ENCODE results near the gene IQCN. TPM values are rescaled to one million over a fixed set of nuclear protein-coding genes. Genes with fewer than 3 reads are reported as not detected.
A peak's percentile ranks its signal among the peaks of the same experiment; 100 is the strongest.

IQCN gene
- total and polyA plus RNA-seq, 2 experiments from 2014 or later = 0.35 TPM; not detected in 1

- Histone ChIP-seq H4K20me1 (replicated peaks; ENCODE audit: insufficient read depth) (peaks cover 13% of the 10 kb centered on the region), H3K4me3 (peak within 1 kb of the TSS; percentile 75), H2AFZ (no peak within 1 kb of the TSS), H3K79me2 (replicated peaks; ENCODE audit: insufficient read depth) (peaks cover 33% of the 10 kb centered on the region), H3K4me2 (peak within 1 kb of the TSS; percentile 87), H3K27me3 (ENCODE audit: insufficient read depth) (peaks cover 3% of the 10 kb centered on the region), H3K27ac (ENCODE audit: low read depth) (peak within 1 kb of the TSS; percentile 100), H3K36me3 (ENCODE audit: insufficient read depth) (peaks cover 5% of the 10 kb centered on the region; the same call in 1 of the 2 replicates), H3K9me2 (ENCODE audit: insufficient read depth) (no peaks in the 10 kb centered on the region), H3F3A (replicated peaks; ENCODE audit: low read depth) (peaks cover 24% of the 10 kb centered on the region), H3K4me1 (ENCODE audit: insufficient read depth) (peaks cover 29% of the 10 kb centered on the region)
- ATAC-seq (peak; percentile 43), DNase-seq (ENCODE audit: low spot score) (peak; percentile 97)
- Mint-ChIP-seq H3K36me3 (ENCODE audit: low read depth) (peaks cover 27% of the 10 kb centered on the region), H3K27me3 (ENCODE audit: insufficient read depth, low read depth, poor library complexity) (peaks cover 27% of the 10 kb centered on the region), H3K9me3 (no peaks in the 10 kb centered on the region), H3K27ac (peak within 1 kb of the TSS; percentile 98), H3K4me1 (peaks cover 19% of the 10 kb centered on the region; the same call in 2 of the 3 replicates), H3K4me3 (peak within 1 kb of the TSS; percentile 92)
- TF ChIP-seq STAT1 (IDR thresholded peaks at IDR 0.05; ENCODE audit: unreplicated experiment) = no peak
- no peak for TF ChIP-seq JUNB (IDR thresholded peaks at IDR 0.05; ENCODE audit: unreplicated experiment)
- peak; percentile 78 for TF ChIP-seq POLR2AphosphoS5 (IDR thresholded peaks at IDR 0.05; ENCODE audit: low read depth)
- TF ChIP-seq CTCF (conservative IDR thresholded peaks at IDR 0.05; ENCODE audit: low read depth in 2 of 2) = 0 out of 4 replicates have a peak, but pooled peaks of 1 of the 2 experiments have one; percentile 9
- TF ChIP-seq CREB1 (CRISPR knock-in tag; IDR thresholded peaks at IDR 0.05; ENCODE audit: low read depth) = peak; percentile 93
- TF ChIP-seq ETS1 (IDR thresholded peaks at IDR 0.05) = no peak
Observed at GRCh38 chr19:18281082-18282020, 7.1 kb upstream of the IQCN start, which contains the start of gene JUND. TSS of gene JUND (minus strand) at chr19:18281622. CDS start at chr19:18281484, 138 bp downstream.

GRCh38 chr19:18280247-18281081, 6.2 kb upstream of the IQCN start:
- H3K4me3 ChIP-seq = peak overlapping the region; percentile 75
- H4K20me1 ChIP-seq (replicated peaks; ENCODE audit: insufficient read depth) = peaks cover 13% of the 10 kb centered on the region
- Mint-ChIP-seq H3K36me3 (ENCODE audit: low read depth) (peaks cover 27% of the 10 kb centered on the region), H3K27ac (peak overlapping the region; percentile 96), H3K4me1 (peaks cover 19% of the 10 kb centered on the region; the same call in 2 of the 3 replicates), H3K27me3 (ENCODE audit: insufficient read depth, low read depth, poor library complexity) (peaks cover 28% of the 10 kb centered on the region), H3K4me3 (peak overlapping the region; percentile 93), H3K9me3 (no peaks in the 10 kb centered on the region)
- peak overlapping the region; percentile 85 for H3K4me2 ChIP-seq
- H3K36me3 ChIP-seq (ENCODE audit: insufficient read depth) = peaks cover 5% of the 10 kb centered on the region; the same call in 1 of the 2 replicates
- peaks cover 27% of the 10 kb centered on the region for H3K4me1 ChIP-seq (ENCODE audit: insufficient read depth)
- ATAC-seq = peak; percentile 4
- peaks cover 3% of the 10 kb centered on the region for H3K27me3 ChIP-seq (ENCODE audit: insufficient read depth)
- H3F3A ChIP-seq (replicated peaks; ENCODE audit: low read depth) = peaks cover 27% of the 10 kb centered on the region
- H3K27ac ChIP-seq (ENCODE audit: low read depth) = peak overlapping the region; percentile 96
- TF ChIP-seq NANOG (IDR thresholded peaks at IDR 0.05; ENCODE audit: borderline replicate concordance) (no peak), POLR2AphosphoS5 (IDR thresholded peaks at IDR 0.05; ENCODE audit: low read depth) (peak; percentile 55)
- no peak overlapping the region for H2AFZ ChIP-seq
- DNase-seq (ENCODE audit: low spot score) = peak; percentile 46
- H3K9me2 ChIP-seq (ENCODE audit: insufficient read depth) = no peaks in the 10 kb centered on the region
- peaks cover 35% of the 10 kb centered on the region for H3K79me2 ChIP-seq (replicated peaks; ENCODE audit: insufficient read depth)
